Measurements from ENCODE around the gene CHRM2. TPM values are rescaled to one million over a fixed set of nuclear protein-coding genes. Genes with fewer than 3 reads are reported as not detected.

The CHRM2 gene
- total and polyA plus RNA-seq, 2 of the 8 experiments (the other 6 are each of a cell fraction or from before 2014, with no cell fraction given) = 0.17 to 0.32 TPM

- Histone ChIP-seq H3K23me2 (ENCODE audit: low read depth, low read length) (no peaks in the 10 kb centered on the region; the same call in 1 of the 2 replicates), H2AK5ac (ENCODE audit: low read depth, low read length) (no peak overlapping the region), H3K79me1 (ENCODE audit: low read depth, low read length) (no peaks in the 10 kb centered on the region), H4K20me1 (replicated peaks in 1 of 2; ENCODE audit: control insufficient read depth in 1 of 2, insufficient read depth in 2 of 2, low read length in 2 of 2) (no peaks in the 10 kb centered on the region), H4K5ac (ENCODE audit: insufficient read length, low read depth, low read length) (no peak overlapping the region), H3K9me3 (ENCODE audit: insufficient read depth in 2 of 2, low read depth in 1 of 2, low read length in 1 of 2) (no peaks in the 10 kb centered on the region), H2AFZ (ENCODE audit: low read length) (no peak overlapping the region), H2BK20ac (ENCODE audit: low read length) (no peak overlapping the region), H3K18ac (ENCODE audit: extremely low read depth, low read length) (no peak overlapping the region), H2BK12ac (ENCODE audit: low read depth, low read length) (no peak overlapping the region), H4K8ac (ENCODE audit: extremely low read depth, insufficient read depth, low read length) (no peak overlapping the region), H3K4me1 (replicated peaks in 1 of 4; ENCODE audit: control insufficient read depth in 3 of 4, insufficient read depth in 4 of 4, low read length in 3 of 4) (no peaks in the 10 kb centered on the region; a peak in 1 of 7 replicates), H3K27me3 (replicated peaks in 1 of 4; ENCODE audit: control insufficient read depth in 3 of 4, extremely low read depth in 1 of 4, insufficient read depth in 3 of 4, low read length in 3 of 4) (no peaks in the 10 kb centered on the region), H3K27ac (ENCODE audit: low read depth, low read length) (no peak overlapping the region), H4K91ac (replicated peaks; ENCODE audit: insufficient read length, low read length) (no peak overlapping the region), H3K56ac (replicated peaks; ENCODE audit: insufficient read length, low read depth, low read length) (no peak overlapping the region), H3K4me3 (ENCODE audit: extremely low read depth in 1 of 4, insufficient read depth in 2 of 4, low read depth in 3 of 4, low read length in 4 of 4) (no peak overlapping the region), H2BK5ac (ENCODE audit: low read depth, low read length) (no peak overlapping the region), H3K4me2 (ENCODE audit: insufficient read depth in 1 of 2, low read depth in 2 of 2, low read length in 2 of 2) (no peak overlapping the region), H3K23ac (ENCODE audit: insufficient read length) (no peak overlapping the region), H3K36me3 (ENCODE audit: control insufficient read depth in 2 of 4, insufficient read depth in 4 of 4, low read length in 3 of 4) (no peaks in the 10 kb centered on the region), H3K4ac (replicated peaks; ENCODE audit: insufficient read length, low read depth, low read length) (no peak overlapping the region), H3K9ac (replicated peaks in 1 of 4; ENCODE audit: extremely low read depth in 1 of 4, low read depth in 3 of 4, low read length in 3 of 4) (no peak overlapping the region), H3K14ac (ENCODE audit: insufficient read length) (no peak overlapping the region), H3K79me2 (ENCODE audit: control insufficient read depth in 1 of 2, insufficient read depth in 2 of 2, low read length in 2 of 2) (no peaks in the 10 kb centered on the region), H2BK15ac (ENCODE audit: low read length) (no peak overlapping the region), H2BK120ac (replicated peaks; ENCODE audit: low read depth, low read length) (no peak overlapping the region)
- POLR2A ChIA-PET (ENCODE audit: partially characterized antibody) = no interaction called here
- WGBS, 2 experiments (ENCODE audit: extremely low coverage in 1 of 2, insufficient coverage in 1 of 2, insufficient read length in 1 of 2, insufficient replicate concordance in 2 of 2, low coverage in 1 of 2, low lambda C conversion rate in 2 of 2, missing lambda C conversion rate in 1 of 2) = 79% methylated on average over 3 of the region's 3 CpGs; no CpG with 5 or more reads in 1 of the 2 experiments
- no peak for DNase-seq (ENCODE audit: low read depth in 1 of 2, low spot score in 2 of 2)
- CTCF ChIA-PET (ENCODE audit: partially characterized antibody) = interaction anchor here (1.0 kb wide), 1 partner anchor 551 kb away, joined by 3 read pairs; no protein-coding TSS in a partner anchor
- FAIRE-seq = no peak
- TF ChIP-seq RXRA (IDR thresholded peaks at IDR 0.05; ENCODE audit: insufficient read depth, low read depth, low read length) (no peak), USF2 (IDR thresholded peaks at IDR 0.05; ENCODE audit: low read length) (no peak), CTBP2 (IDR thresholded peaks at IDR 0.05; ENCODE audit: borderline replicate concordance, insufficient read depth, insufficient read length, low read length) (no peak), CHD1 (IDR thresholded peaks at IDR 0.05; ENCODE audit: low read depth, low read length) (no peak), POU5F1 (IDR thresholded peaks at IDR 0.05; ENCODE audit: low read depth, low read length) (no peak), RNF2 (IDR thresholded peaks at IDR 0.05; ENCODE audit: borderline replicate concordance, low read depth, low read length, missing control alignments, poor library complexity, severe bottlenecking) (no peak), BCL11A (IDR thresholded peaks at IDR 0.05; ENCODE audit: low read depth in 2 of 2, low read length in 2 of 2) (no peak), CBX5 (IDR thresholded peaks at IDR 0.05; ENCODE audit: low read depth, low read length) (no peak), TCF12 (IDR thresholded peaks at IDR 0.05; ENCODE audit: low read depth, low read length) (no peak), SIRT6 (IDR thresholded peaks at IDR 0.05; ENCODE audit: low read length) (no peak), BACH1 (IDR thresholded peaks at IDR 0.05; ENCODE audit: low read length) (no peak), FOSL1 (IDR thresholded peaks at IDR 0.05; ENCODE audit: insufficient read depth, low read depth, low read length) (no peak), JUND (IDR thresholded peaks at IDR 0.05; ENCODE audit: low read length) (no peak)
Measured at GRCh38 chr7:136925044-136925443, 56.6 kb downstream of the CHRM2 start.

All from H1 (cell line).